H1 (cell line): ENCODE data around the gene FBXL16.

Experiments
- CBX8 ChIP-seq: fragments of 300-800, 300-1000 bp; sonication (generic); IDR thresholded peaks from 2 replicates; pipeline ENCODE4 v1.7.1; 2016; ENCODE audit warnings: low read depth, low read length, borderline replicate concordance
- CHD1 ChIP-seq: IDR thresholded peaks from 2 replicates; pipeline ENCODE4 v1.6.1; 2012; ENCODE audit warnings: low read depth, low read length, improper control_type of control experiment
- EZH2 ChIP-seq: fragments of 200-600 bp; sonication (generic); IDR thresholded peaks from 2 replicates; pipeline ENCODE4 v1.7.1; 2012; ENCODE audit warnings: low read depth, mild to moderate bottlenecking, moderate library complexity, low read length, inconsistent platforms; ENCODE audit not compliant: severe bottlenecking
- POLR2A ChIP-seq, 2 experiments: IDR thresholded peaks; 1 replicate in 1 of 2; 2 replicates in 1 of 2; pipeline ENCODE4 v1.6.1; 2011; ENCODE audit warnings: low read depth in 2 of 2, low read length in 2 of 2, mild to moderate bottlenecking in 2 of 2; ENCODE audit errors: control extremely low read depth in 1 of 2
- POLR2AphosphoS5 ChIP-seq: IDR thresholded peaks from 2 replicates; pipeline ENCODE4 v1.6.1; 2011; ENCODE audit warnings: low read depth, low read length
- SUZ12 ChIP-seq: fragments of 200-600 bp; sonication (generic); IDR thresholded peaks from 2 replicates; pipeline ENCODE4 v1.6.1; 2012; ENCODE audit warnings: mild to moderate bottlenecking, inconsistent platforms, low read length, moderate library complexity, mixed read lengths
- ZNF274 ChIP-seq: IDR thresholded peaks from 2 replicates; pipeline ENCODE4 v1.7.0; 2012; ENCODE audit warnings: low read length, borderline replicate concordance; ENCODE audit errors: extremely low read depth
- TF ChIP-seq, protein P1 (sequence below): IDR thresholded peaks from 2 replicates; pipeline ENCODE4 v1.6.1; 2011; ENCODE audit warnings: low read length, improper control_type of control experiment
- TF ChIP-seq, protein P2 (sequence below), 3 experiments: IDR thresholded peaks; 1 replicate in 2 of 3; 2 replicates in 1 of 3; pipeline versions ENCODE4 v1.5.1 to v1.6.1; 2011; ENCODE audit warnings: low read length in 3 of 3, mild to moderate bottlenecking in 3 of 3, inconsistent platforms in 2 of 3, low read depth in 1 of 3, moderate library complexity in 1 of 3; ENCODE audit not compliant: insufficient read depth in 1 of 3; ENCODE audit errors: control extremely low read depth in 1 of 3

DNA sequence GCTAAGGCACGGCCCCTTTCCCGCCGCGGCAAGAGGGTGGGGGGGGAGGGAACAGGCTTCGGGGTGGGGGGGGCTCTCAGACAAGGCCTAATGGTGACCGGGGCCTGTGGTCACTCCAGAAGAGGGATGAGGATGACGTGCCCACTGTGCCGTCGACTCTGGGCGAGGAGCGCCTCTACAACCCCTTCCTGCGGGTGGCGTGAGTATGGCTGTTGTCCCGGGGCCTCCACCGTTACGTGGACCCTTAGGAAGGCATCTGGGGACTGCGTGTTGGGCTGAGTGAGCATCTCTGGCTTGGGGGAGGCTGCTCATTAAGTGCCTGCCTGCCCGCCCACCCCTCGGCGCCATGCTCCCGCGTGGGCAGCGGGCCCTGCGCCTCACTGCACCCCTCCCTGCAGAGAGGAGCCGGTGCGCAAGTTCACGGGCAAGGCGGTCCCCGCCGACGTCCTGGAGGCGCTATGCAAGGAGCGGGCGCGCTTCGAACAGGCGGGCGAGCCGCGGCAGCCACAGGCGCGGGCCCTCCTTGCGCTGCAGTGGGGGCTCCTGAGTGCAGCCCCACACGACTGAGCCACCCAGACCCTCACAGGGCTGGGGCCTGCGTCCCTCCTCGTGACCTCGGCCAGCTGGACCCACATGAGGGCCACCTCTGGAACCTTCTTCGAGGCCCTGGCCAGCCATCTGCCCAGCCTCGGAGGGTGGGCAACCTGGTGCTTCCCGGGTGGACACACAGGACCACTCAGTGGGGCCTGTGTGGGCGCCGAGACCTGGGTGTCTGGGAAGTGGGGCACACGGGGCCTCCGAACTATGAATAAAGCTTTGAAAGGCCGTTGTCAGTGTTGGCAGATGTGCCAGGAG is 23.5 kb upstream of the FBXL16 start:
- TF ChIP-seq, protein P1, sequence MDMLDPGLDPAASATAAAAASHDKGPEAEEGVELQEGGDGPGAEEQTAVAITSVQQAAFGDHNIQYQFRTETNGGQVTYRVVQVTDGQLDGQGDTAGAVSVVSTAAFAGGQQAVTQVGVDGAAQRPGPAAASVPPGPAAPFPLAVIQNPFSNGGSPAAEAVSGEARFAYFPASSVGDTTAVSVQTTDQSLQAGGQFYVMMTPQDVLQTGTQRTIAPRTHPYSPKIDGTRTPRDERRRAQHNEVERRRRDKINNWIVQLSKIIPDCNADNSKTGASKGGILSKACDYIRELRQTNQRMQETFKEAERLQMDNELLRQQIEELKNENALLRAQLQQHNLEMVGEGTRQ, result no peak
- TF ChIP-seq EZH2 (no peak), ZNF274 (no peak), CBX8 (no peak), POLR2AphosphoS5 (no peak; the same call in 1 of the 2 replicates), POLR2A (IDR thresholded peaks at IDR 0.05; ENCODE audit: control extremely low read depth in 1 of 2, low read depth in 2 of 2, low read length in 2 of 2) (no peak), CHD1 (no peak), SUZ12 (no peak)
- TF ChIP-seq, protein P2, sequence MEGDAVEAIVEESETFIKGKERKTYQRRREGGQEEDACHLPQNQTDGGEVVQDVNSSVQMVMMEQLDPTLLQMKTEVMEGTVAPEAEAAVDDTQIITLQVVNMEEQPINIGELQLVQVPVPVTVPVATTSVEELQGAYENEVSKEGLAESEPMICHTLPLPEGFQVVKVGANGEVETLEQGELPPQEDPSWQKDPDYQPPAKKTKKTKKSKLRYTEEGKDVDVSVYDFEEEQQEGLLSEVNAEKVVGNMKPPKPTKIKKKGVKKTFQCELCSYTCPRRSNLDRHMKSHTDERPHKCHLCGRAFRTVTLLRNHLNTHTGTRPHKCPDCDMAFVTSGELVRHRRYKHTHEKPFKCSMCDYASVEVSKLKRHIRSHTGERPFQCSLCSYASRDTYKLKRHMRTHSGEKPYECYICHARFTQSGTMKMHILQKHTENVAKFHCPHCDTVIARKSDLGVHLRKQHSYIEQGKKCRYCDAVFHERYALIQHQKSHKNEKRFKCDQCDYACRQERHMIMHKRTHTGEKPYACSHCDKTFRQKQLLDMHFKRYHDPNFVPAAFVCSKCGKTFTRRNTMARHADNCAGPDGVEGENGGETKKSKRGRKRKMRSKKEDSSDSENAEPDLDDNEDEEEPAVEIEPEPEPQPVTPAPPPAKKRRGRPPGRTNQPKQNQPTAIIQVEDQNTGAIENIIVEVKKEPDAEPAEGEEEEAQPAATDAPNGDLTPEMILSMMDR (IDR thresholded peaks at IDR 0.05; ENCODE audit: control extremely low read depth in 1 of 3, insufficient read depth in 1 of 3, low read depth in 1 of 3, low read length in 3 of 3), result peak in 1 of 3 experiments; percentile 21; a peak in 1 of 4 replicates
